ENCODE data around the gene SDF4. TPM values are rescaled to one million over a fixed set of nuclear protein-coding genes. Genes with fewer than 3 reads are reported as not detected.

The SDF4 gene
- total and polyA plus RNA-seq, 2 of the 13 experiments (the other 11 are each of a cell fraction or from before 2014, with no cell fraction given): 80.8 to 107 TPM

GRCh38 chr1:1232796-1233566 lies 1.2 kb upstream of the SDF4 start (continued):
- TF ChIP-seq PRDM4 (CRISPR knock-in tag; IDR thresholded peaks at IDR 0.05; ENCODE audit: borderline replicate concordance): no peak
- no peak for TF ChIP-seq MXD3 (CRISPR knock-in tag; IDR thresholded peaks at IDR 0.05)
- TF ChIP-seq NRL (CRISPR knock-in tag; IDR thresholded peaks at IDR 0.05; ENCODE audit: borderline replicate concordance): peak; percentile 34; the same call in 1 of the 2 replicates
- TF ChIP-seq ESRRA (CRISPR knock-in tag; IDR thresholded peaks at IDR 0.05; ENCODE audit: low read depth): no peak
- TF ChIP-seq ZNF503 (CRISPR knock-in tag; IDR thresholded peaks at IDR 0.05): no peak
- TF ChIP-seq HOXD1 (CRISPR knock-in tag; IDR thresholded peaks at IDR 0.05): no peak
- TF ChIP-seq ZNF160 (CRISPR knock-in tag; IDR thresholded peaks at IDR 0.05): no peak
- TF ChIP-seq ZNF800 (CRISPR knock-in tag; IDR thresholded peaks at IDR 0.05): no peak
- 0 out of 2 replicates have a peak, but pooled peaks have one; percentile 16 for TF ChIP-seq KDM5B (CRISPR knock-in tag; IDR thresholded peaks at IDR 0.05; ENCODE audit: borderline replicate concordance)
- TF ChIP-seq CCAR2 (optimal IDR thresholded peaks at IDR 0.05; ENCODE audit: low read depth, low read length): no peak
- no peak for TF ChIP-seq NFYC (CRISPR knock-in tag; IDR thresholded peaks at IDR 0.05)
- no peak for TF ChIP-seq ZNF841 (CRISPR knock-in tag; IDR thresholded peaks at IDR 0.05; ENCODE audit: borderline replicate concordance)
- TF ChIP-seq ZNF430 (CRISPR knock-in tag; IDR thresholded peaks at IDR 0.05): no peak
- no peak for TF ChIP-seq USF2 (IDR thresholded peaks at IDR 0.05; ENCODE audit: low read depth, low read length)
- TF ChIP-seq USF2 (CRISPR knock-in tag; IDR thresholded peaks at IDR 0.05; ENCODE audit: borderline replicate concordance): no peak
- TF ChIP-seq BCL3 (CRISPR knock-in tag; IDR thresholded peaks at IDR 0.05): no peak
- no peak for TF ChIP-seq ZFP62 (CRISPR knock-in tag; IDR thresholded peaks at IDR 0.05)
